Measurements from ENCODE around the gene PRSS33.

Gene PRSS33

GRCh38 chr16:2777231-2777902 is 10.0 kb downstream of the PRSS33 start, which contains the start of gene ELOB:
TSS of gene ELOB (minus strand) at chr16:2777280. CDS start at chr16:2777239, 41 bp downstream.
- DNase-seq (ENCODE audit: low spot score), result peak; percentile 88

GRCh38 chr16:2776500-2777139 is 10.7 kb downstream of the PRSS33 start:
- peak; percentile 31 for DNase-seq (ENCODE audit: low spot score)

- no peak for DNase-seq (ENCODE audit: low spot score)
Measured at GRCh38 chr16:2775765-2776499, 11.4 kb downstream of the PRSS33 start.

- no peak for DNase-seq (ENCODE audit: low spot score)
Measured at GRCh38 chr16:2775131-2775716, 12.1 kb downstream of the PRSS33 start.

GRCh38 chr16:2774161-2774891 is 13.0 kb downstream of the PRSS33 start:
- DNase-seq (ENCODE audit: low spot score), result peak; percentile 30

GRCh38 chr16:2773188-2773968 is 14.0 kb downstream of the PRSS33 start:
- no peak for DNase-seq (ENCODE audit: low spot score)

GRCh38 chr16:2771496-2772402 is 15.6 kb downstream of the PRSS33 start:
- DNase-seq (ENCODE audit: low spot score), result no peak

GRCh38 chr16:2770057-2770951 is 17.1 kb downstream of the PRSS33 start:
- peak; percentile 17 for DNase-seq (ENCODE audit: low spot score)

GRCh38 chr16:2769675-2770056 is 17.7 kb downstream of the PRSS33 start:
- peak; percentile 16 for DNase-seq (ENCODE audit: low spot score)

- no peak for DNase-seq (ENCODE audit: low spot score)
Measured at GRCh38 chr16:2769100-2769529, 18.2 kb downstream of the PRSS33 start.

- DNase-seq (ENCODE audit: low spot score), result no peak
Measured at GRCh38 chr16:2768403-2769089, 18.8 kb downstream of the PRSS33 start.

- DNase-seq (ENCODE audit: low spot score), result no peak
Measured at GRCh38 chr16:2767891-2768290, 19.5 kb downstream of the PRSS33 start.

- DNase-seq (ENCODE audit: low spot score), result no peak
Measured at GRCh38 chr16:2767140-2767731, 20.1 kb downstream of the PRSS33 start.

- no peak for DNase-seq (ENCODE audit: low spot score)
Measured at GRCh38 chr16:2766430-2767139, 20.8 kb downstream of the PRSS33 start.

- DNase-seq (ENCODE audit: low spot score), result no peak
Measured at GRCh38 chr16:2765462-2766404, 21.6 kb downstream of the PRSS33 start.

GRCh38 chr16:2764718-2765117 is 22.6 kb downstream of the PRSS33 start:
- DNase-seq (ENCODE audit: low spot score), result no peak
